Sigmoid colon (tissue), 7 donors: ENCODE data around the gene LCP2. TPM values are rescaled to one million over a fixed set of nuclear protein-coding genes. Genes with fewer than 3 reads are reported as not detected.

Source experiments
- DNase-seq: peaks from one replicate; pipeline ENCODE4 v3.0.0-alpha.2; 2019
- H3K27ac ChIP-seq, 4 donors: fragments of 200-600 bp; sonication (generic); one replicate each; pipeline ENCODE4 v1.5.1; 2016 to 2019; ENCODE audit warnings: mild to moderate bottlenecking in 1 of 4
- H3K27me3 ChIP-seq, 3 donors: fragments of 200-600 bp; sonication (generic); one replicate each; pipeline ENCODE4 v1.5.1; 2019; ENCODE audit warnings: mild to moderate bottlenecking in 1 of 3
- H3K36me3 ChIP-seq, 4 donors: fragments of 200-600 bp; sonication (generic); one replicate each; pipeline ENCODE4 v1.5.1; 2016 to 2019
- H3K4me1 ChIP-seq, 4 donors: fragments of 200-600 bp; sonication (generic); one replicate each; pipeline ENCODE4 v1.5.1; 2017 to 2019
- H3K4me3 ChIP-seq, 4 donors: fragments of 200-600 bp; sonication (generic); one replicate each; pipeline ENCODE4 v1.5.1; 2017 to 2019; ENCODE audit warnings: mild to moderate bottlenecking in 2 of 4, moderate library complexity in 1 of 4
- H3K9me3 ChIP-seq, 4 donors: fragments of 200-600 bp in 3 of 4; sonication (generic) in 3 of 4; one replicate each; pipeline versions ENCODE4 v1.5.1 to v1.6.1; 2013 to 2019
- CTCF ChIP-seq, 4 experiments: fragments of 450-650 bp in 3 of 4; fragments of 200-600 bp in 1 of 4; IDR thresholded peaks; one replicate each; pipeline ENCODE4 v1.5.1; 2016 to 2019; ENCODE audit warnings: antibody characterized with exemption in 4 of 4, mild to moderate bottlenecking in 3 of 4, moderate library complexity in 2 of 4
- EP300 ChIP-seq, 4 donors: sonication (generic); formaldehyde crosslinking; IDR thresholded peaks; one replicate each; pipeline ENCODE4 v1.6.1; 2017; ENCODE audit warnings: antibody characterized with exemption in 4 of 4
- POLR2A ChIP-seq, 2 donors: fragments of 450-650 bp; IDR thresholded peaks; one replicate each; pipeline ENCODE4 v1.6.1; 2016; ENCODE audit warnings: antibody characterized with exemption in 2 of 2, mild to moderate bottlenecking in 2 of 2, moderate library complexity in 2 of 2
- POLR2AphosphoS5 ChIP-seq, 4 donors: sonication (generic); formaldehyde crosslinking; IDR thresholded peaks; one replicate each; pipeline ENCODE4 v1.6.1; 2017; ENCODE audit warnings: antibody characterized with exemption in 4 of 4
- WGBS, 2 donors: extraction: QIAGEN DNeasy Blood & Tissue Kit; methylation state at CpG; one replicate each; pipeline ENCODE4 v1.1.7; 2013; 5-methylcytosine and 5-hydroxymethylcytosine counted together
- intact Hi-C: fragments of 100-400 bp; cut with DNase I; formaldehyde crosslinking; loops from one replicate; pipeline ENCODE4 v1.15.1; 2023
- polyA plus RNA-seq, 3 donors: library from polyadenylated mRNA; stranded (reverse); fragments of 200-250 nt; gene quantifications; one replicate each; pipeline ENCODE4 v1.2.3, GENCODE V29; 2013
- total RNA-seq, 4 donors: library from RNA; depleted of rRNA; stranded (reverse); fragments of >200 nt; gene quantifications; one replicate each; pipeline ENCODE4 v1.1.0, GENCODE V29; 2016
- donor health status: healthy with polysubstance abuse.
- donor health status: Bipolar disorder and iron deficiency.
- donor health status: healthy.

Gene LCP2
- total and polyA plus RNA-seq, 7 donors, result 5.4 to 22.3 (median 12.2) TPM

DNA sequence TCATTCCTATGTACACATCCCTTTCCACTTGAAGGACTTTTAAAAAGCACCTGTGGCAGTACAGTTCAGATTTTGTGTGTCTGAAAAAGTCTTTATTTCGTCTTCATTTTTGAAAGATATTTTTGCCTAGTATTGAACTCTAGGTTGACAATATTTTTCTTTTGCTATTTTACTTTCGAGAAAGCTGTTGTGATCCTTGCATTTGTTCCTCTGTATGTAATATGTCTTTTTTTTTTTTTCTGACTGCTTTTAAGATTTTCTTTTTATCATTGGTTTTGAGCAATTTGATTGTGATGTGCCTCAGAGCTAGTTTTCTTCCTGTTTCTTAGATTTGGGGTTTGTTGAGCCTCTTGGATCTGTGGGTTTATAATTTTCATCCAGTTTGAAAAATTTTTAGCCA lies 13.3 kb downstream of the LCP2 start:
- Histone ChIP-seq H3K27ac (no peak overlapping the region), H3K4me1 (peaks cover 0 to 34% (median 26%) of the 10 kb centered on the region in 4 donors), H3K36me3 (no peaks in the 10 kb centered on the region), H3K9me3 (no peaks in the 10 kb centered on the region), H3K4me3 (no peak overlapping the region), H3K27me3 (no peaks in the 10 kb centered on the region)
- 69 to 89% methylated on average over 2 of the region's 2 CpGs for WGBS, 2 donors
- DNase-seq, result no peak
- TF ChIP-seq POLR2A (IDR thresholded peaks at IDR 0.05) (no peak), POLR2AphosphoS5 (IDR thresholded peaks at IDR 0.05) (no peak), CTCF (IDR thresholded peaks at IDR 0.05) (no peak), EP300 (IDR thresholded peaks at IDR 0.05) (no peak)
- intact Hi-C loops, result no loop called here

DNA sequence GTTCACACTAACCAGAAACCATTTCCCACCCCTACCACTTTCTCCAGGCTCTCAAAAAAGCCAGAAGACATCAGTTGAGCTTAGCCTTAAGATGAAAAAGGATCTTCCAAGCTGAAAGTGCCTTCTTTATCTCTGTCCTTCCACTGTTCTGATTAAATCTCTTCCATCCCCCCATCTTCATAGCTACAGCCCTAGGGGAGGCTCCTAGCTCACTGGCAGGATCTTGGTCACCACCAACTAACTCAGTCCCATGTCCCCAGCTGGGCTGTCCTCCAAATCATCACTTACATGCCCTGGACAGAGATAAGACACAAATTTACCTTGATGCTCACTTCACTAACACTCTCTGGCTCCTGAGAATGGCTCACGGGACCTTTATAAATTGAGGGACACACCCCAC lies 14.3 kb downstream of the LCP2 start:
- TF ChIP-seq EP300 (IDR thresholded peaks at IDR 0.05) (no peak), POLR2A (IDR thresholded peaks at IDR 0.05) (no peak), CTCF (IDR thresholded peaks at IDR 0.05) (no peak), POLR2AphosphoS5 (IDR thresholded peaks at IDR 0.05) (no peak)
- Histone ChIP-seq H3K27ac (no peak overlapping the region), H3K4me1 (peaks cover 0 to 33% (median 28%) of the 10 kb centered on the region in 4 donors), H3K9me3 (no peaks in the 10 kb centered on the region), H3K36me3 (no peaks in the 10 kb centered on the region), H3K27me3 (no peaks in the 10 kb centered on the region), H3K4me3 (no peak overlapping the region)
- DNase-seq, result peak; percentile 17
- WGBS, 2 donors, result 68 to 78% methylated on average over 1 of the region's 1 CpG
- intact Hi-C loops, result no loop called here

DNA sequence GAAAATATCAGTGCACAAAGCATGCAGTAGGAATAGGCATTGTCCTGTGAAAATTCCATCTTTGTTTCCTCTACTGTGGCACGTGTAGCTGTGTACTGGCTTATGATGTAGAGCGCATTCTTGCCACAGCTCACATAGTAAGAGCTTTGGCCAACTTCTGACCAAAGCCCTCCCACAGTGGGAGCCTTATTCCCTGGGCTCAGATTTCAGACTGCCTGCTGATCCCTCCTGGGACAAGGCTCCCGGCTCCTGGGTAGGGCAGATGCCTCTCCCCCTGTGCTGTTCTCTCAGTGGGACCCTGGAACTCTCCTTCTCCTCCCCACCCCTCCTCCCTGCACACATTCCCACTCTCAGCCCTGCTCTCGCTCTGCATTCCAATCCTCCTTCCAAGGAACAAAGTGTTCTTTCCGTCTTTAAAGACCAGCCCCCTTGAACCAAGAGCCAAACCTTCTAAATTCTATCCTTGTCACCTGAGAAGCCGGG lies 17.5 kb downstream of the LCP2 start:
- Histone ChIP-seq H3K4me3 (no peak overlapping the region), H3K27ac (peak overlapping the region; percentile 55 to 73 (median 66)), H3K27me3 (no peaks in the 10 kb centered on the region), H3K9me3 (no peaks in the 10 kb centered on the region), H3K4me1 (peaks cover 0 to 27% (median 26%) of the 10 kb centered on the region in 4 donors), H3K36me3 (no peaks in the 10 kb centered on the region)
- WGBS, 2 donors, result 41 to 55% methylated on average over 6 of the region's 6 CpGs
- DNase-seq, result peak; percentile 84
- intact Hi-C loops, result no loop called here
- no peak for TF ChIP-seq CTCF (IDR thresholded peaks at IDR 0.05)
- TF ChIP-seq EP300 (IDR thresholded peaks at IDR 0.05), result peak; percentile 31 to 93 (median 80)
- peak; percentile 46 to 83 (median 72) for TF ChIP-seq POLR2AphosphoS5 (IDR thresholded peaks at IDR 0.05)

DNA sequence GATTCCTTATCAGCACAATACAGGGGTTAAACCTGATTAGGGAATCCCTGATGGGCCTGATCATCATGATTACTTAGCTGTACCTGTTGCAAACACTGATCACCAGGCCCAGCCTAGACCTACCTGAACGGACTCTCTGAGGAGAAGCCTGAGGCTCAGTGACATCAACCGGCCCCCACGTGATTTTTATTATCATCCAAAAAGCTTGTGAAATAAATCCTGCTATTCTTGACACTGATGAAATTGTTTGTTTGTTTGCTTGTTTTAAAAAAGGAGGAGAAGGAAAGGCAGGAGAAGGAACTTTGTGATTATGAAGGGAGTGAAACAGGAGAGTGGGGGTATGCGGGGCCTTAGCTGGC lies 18.1 kb downstream of the LCP2 start:
- Histone ChIP-seq H3K4me1 (peaks cover 0 to 27% (median 26%) of the 10 kb centered on the region in 4 donors), H3K36me3 (no peaks in the 10 kb centered on the region), H3K4me3 (no peak overlapping the region), H3K27me3 (no peaks in the 10 kb centered on the region), H3K9me3 (no peaks in the 10 kb centered on the region), H3K27ac (peak overlapping the region; percentile 55 to 73 (median 66))
- WGBS, 2 donors, result 70 to 71% methylated on average over 4 of the region's 4 CpGs
- TF ChIP-seq POLR2AphosphoS5 (IDR thresholded peaks at IDR 0.05) (no peak), EP300 (IDR thresholded peaks at IDR 0.05) (no peak), CTCF (IDR thresholded peaks at IDR 0.05) (no peak), POLR2A (IDR thresholded peaks at IDR 0.05) (no peak)
- no peak for DNase-seq
- intact Hi-C loops, result no loop called here
